ENCODE results near the gene SERBP1.

SERBP1 gene

GRCh38 chr1:67382292-67382691, 47.9 kb downstream of the SERBP1 start:
- WGBS (ENCODE audit: extremely low coverage, insufficient coverage, insufficient read length): no CpG with 5 or more reads among the region's 1 CpG
- Histone ChIP-seq H3K4me1 (ENCODE audit: control insufficient read depth in 1 of 2, insufficient read depth in 2 of 2, low read length in 2 of 2) (no peaks in the 10 kb centered on the region), H3K27me3 (ENCODE audit: insufficient read depth, low read length) (no peaks in the 10 kb centered on the region), H2AFZ (ENCODE audit: insufficient read depth, low read length, poor library complexity) (no peak overlapping the region), H3K14ac (ENCODE audit: low read length) (no peak overlapping the region), H2BK5ac (ENCODE audit: low read depth, low read length, poor library complexity) (no peak overlapping the region), H2AK5ac (ENCODE audit: low read length) (no peak overlapping the region), H3K9me3 (ENCODE audit: insufficient read depth, low read depth, low read length) (peaks cover 7% of the 10 kb centered on the region), H2BK12ac (ENCODE audit: low read length) (no peak overlapping the region), H3K79me2 (ENCODE audit: control insufficient read depth, insufficient read depth, low read length, poor library complexity) (no peaks in the 10 kb centered on the region), H3K4me3 (ENCODE audit: low read depth, low read length) (no peak overlapping the region), H3K18ac (ENCODE audit: low read length) (no peak overlapping the region), H3K27ac (ENCODE audit: low read depth, low read length) (no peak overlapping the region), H3K36me3 (ENCODE audit: control insufficient read depth in 1 of 2, insufficient read depth in 2 of 2, low read length in 2 of 2) (peaks cover 2 to 6% of the 10 kb centered on the region in 2 experiments), H3K79me1 (ENCODE audit: low read length) (no peaks in the 10 kb centered on the region), H3K4ac (ENCODE audit: low read depth, low read length) (no peak overlapping the region), H2BK120ac (ENCODE audit: insufficient read depth, low read length, poor library complexity) (no peak overlapping the region), H4K12ac (ENCODE audit: low read depth, low read length) (no peak overlapping the region), H3K4me2 (ENCODE audit: low read length) (no peak overlapping the region), H3K23ac (ENCODE audit: low read length) (no peak overlapping the region), H4K8ac (ENCODE audit: low read depth, low read length) (no peak overlapping the region), H3K9ac (ENCODE audit: low read length) (no peak overlapping the region), H4K91ac (ENCODE audit: low read depth, low read length) (no peak overlapping the region)
- no peak for DNase-seq

- Histone ChIP-seq H2BK12ac (ENCODE audit: low read length) (no peak overlapping the region), H2BK5ac (ENCODE audit: low read depth, low read length, poor library complexity) (no peak overlapping the region), H3K9me3 (ENCODE audit: insufficient read depth, low read depth, low read length) (peaks cover 7% of the 10 kb centered on the region), H3K9ac (ENCODE audit: low read length) (no peak overlapping the region), H3K4me2 (ENCODE audit: low read length) (no peak overlapping the region), H2AFZ (ENCODE audit: insufficient read depth, low read length, poor library complexity) (no peak overlapping the region), H3K27me3 (ENCODE audit: insufficient read depth, low read length) (no peaks in the 10 kb centered on the region), H3K14ac (ENCODE audit: low read length) (no peak overlapping the region), H3K4ac (ENCODE audit: low read depth, low read length) (no peak overlapping the region), H3K4me3 (ENCODE audit: low read depth, low read length) (no peak overlapping the region), H3K4me1 (ENCODE audit: control insufficient read depth in 1 of 2, insufficient read depth in 2 of 2, low read length in 2 of 2) (peaks cover 2 to 4% of the 10 kb centered on the region in 2 experiments), H3K23ac (ENCODE audit: low read length) (no peak overlapping the region), H3K79me1 (ENCODE audit: low read length) (no peaks in the 10 kb centered on the region), H3K79me2 (ENCODE audit: control insufficient read depth, insufficient read depth, low read length, poor library complexity) (no peaks in the 10 kb centered on the region), H4K91ac (ENCODE audit: low read depth, low read length) (no peak overlapping the region), H2BK120ac (ENCODE audit: insufficient read depth, low read length, poor library complexity) (no peak overlapping the region), H4K12ac (ENCODE audit: low read depth, low read length) (no peak overlapping the region), H3K36me3 (ENCODE audit: control insufficient read depth in 1 of 2, insufficient read depth in 2 of 2, low read length in 2 of 2) (peaks cover 2 to 6% of the 10 kb centered on the region in 2 experiments), H2AK5ac (ENCODE audit: low read length) (no peak overlapping the region), H3K18ac (ENCODE audit: low read length) (no peak overlapping the region), H4K8ac (ENCODE audit: low read depth, low read length) (no peak overlapping the region), H3K27ac (ENCODE audit: low read depth, low read length) (no peak overlapping the region)
- DNase-seq: no peak
- WGBS (ENCODE audit: extremely low coverage, insufficient coverage, insufficient read length): no CpG with 5 or more reads among the region's 4 CpGs
These were observed 49.0 kb downstream of the SERBP1 start for GRCh38 chr1:67381154-67381553.

GRCh38 chr1:67377253-67377652, 52.9 kb downstream of the SERBP1 start:
- H3K18ac ChIP-seq (ENCODE audit: low read length): no peak overlapping the region
- no peak overlapping the region for H3K9ac ChIP-seq (ENCODE audit: low read length)
- no peak overlapping the region for H2BK5ac ChIP-seq (ENCODE audit: low read depth, low read length, poor library complexity)
- H3K79me2 ChIP-seq (ENCODE audit: control insufficient read depth, insufficient read depth, low read length, poor library complexity): no peaks in the 10 kb centered on the region
- no peak overlapping the region for H3K4ac ChIP-seq (ENCODE audit: low read depth, low read length)
- no peak overlapping the region for H4K8ac ChIP-seq (ENCODE audit: low read depth, low read length)
- no peak overlapping the region for H3K4me3 ChIP-seq (ENCODE audit: low read depth, low read length)
- H3K36me3 ChIP-seq (ENCODE audit: control insufficient read depth in 1 of 2, insufficient read depth in 2 of 2, low read length in 2 of 2): no peaks in the 10 kb centered on the region
- no peak overlapping the region for H4K91ac ChIP-seq (ENCODE audit: low read depth, low read length)
- H2AFZ ChIP-seq (ENCODE audit: insufficient read depth, low read length, poor library complexity): no peak overlapping the region
- H3K4me1 ChIP-seq (ENCODE audit: control insufficient read depth in 1 of 2, insufficient read depth in 2 of 2, low read length in 2 of 2): peaks cover 5 to 8% of the 10 kb centered on the region in 2 experiments
- no peak overlapping the region for H3K4me2 ChIP-seq (ENCODE audit: low read length)
- no peak for DNase-seq
- H3K27ac ChIP-seq (ENCODE audit: low read depth, low read length): no peak overlapping the region
- H2BK12ac ChIP-seq (ENCODE audit: low read length): no peak overlapping the region
- no peaks in the 10 kb centered on the region for H3K27me3 ChIP-seq (ENCODE audit: insufficient read depth, low read length)
- H3K9me3 ChIP-seq (ENCODE audit: insufficient read depth, low read depth, low read length): no peaks in the 10 kb centered on the region
- H3K79me1 ChIP-seq (ENCODE audit: low read length): no peaks in the 10 kb centered on the region
- no peak overlapping the region for H2AK5ac ChIP-seq (ENCODE audit: low read length)
- no peak overlapping the region for H3K23ac ChIP-seq (ENCODE audit: low read length)
- no peak overlapping the region for H3K14ac ChIP-seq (ENCODE audit: low read length)
- no peak overlapping the region for H4K12ac ChIP-seq (ENCODE audit: low read depth, low read length)
- no peak overlapping the region for H2BK120ac ChIP-seq (ENCODE audit: insufficient read depth, low read length, poor library complexity)
- no CpG with 5 or more reads among the region's 1 CpG for WGBS (ENCODE audit: extremely low coverage, insufficient coverage, insufficient read length)

- H2BK120ac ChIP-seq (ENCODE audit: insufficient read depth, low read length, poor library complexity): no peak overlapping the region
- peak overlapping the region; percentile 13 for H3K4me2 ChIP-seq (ENCODE audit: low read length)
- H2AK5ac ChIP-seq (ENCODE audit: low read length): no peak overlapping the region
- no peak overlapping the region for H2BK5ac ChIP-seq (ENCODE audit: low read depth, low read length, poor library complexity)
- no peak overlapping the region for H2BK12ac ChIP-seq (ENCODE audit: low read length)
- H3K14ac ChIP-seq (ENCODE audit: low read length): no peak overlapping the region
- no peak overlapping the region for H3K4me3 ChIP-seq (ENCODE audit: low read depth, low read length)
- H3K79me1 ChIP-seq (ENCODE audit: low read length): no peaks in the 10 kb centered on the region
- no peak overlapping the region for H3K9ac ChIP-seq (ENCODE audit: low read length)
- H3K27me3 ChIP-seq (ENCODE audit: insufficient read depth, low read length): no peaks in the 10 kb centered on the region
- H3K23ac ChIP-seq (ENCODE audit: low read length): no peak overlapping the region
- no CpG with 5 or more reads among the region's 3 CpGs for WGBS (ENCODE audit: extremely low coverage, insufficient coverage, insufficient read length)
- no peak overlapping the region for H4K91ac ChIP-seq (ENCODE audit: low read depth, low read length)
- no peaks in the 10 kb centered on the region for H3K36me3 ChIP-seq (ENCODE audit: control insufficient read depth in 1 of 2, insufficient read depth in 2 of 2, low read length in 2 of 2)
- no peak overlapping the region for H2AFZ ChIP-seq (ENCODE audit: insufficient read depth, low read length, poor library complexity)
- H3K4ac ChIP-seq (ENCODE audit: low read depth, low read length): no peak overlapping the region
- no peak overlapping the region for H3K18ac ChIP-seq (ENCODE audit: low read length)
- no peak overlapping the region for H4K8ac ChIP-seq (ENCODE audit: low read depth, low read length)
- peaks cover 5 to 11% of the 10 kb centered on the region in 2 experiments for H3K4me1 ChIP-seq (ENCODE audit: control insufficient read depth in 1 of 2, insufficient read depth in 2 of 2, low read length in 2 of 2)
- H3K9me3 ChIP-seq (ENCODE audit: insufficient read depth, low read depth, low read length): no peaks in the 10 kb centered on the region
- no peak overlapping the region for H4K12ac ChIP-seq (ENCODE audit: low read depth, low read length)
- H3K27ac ChIP-seq (ENCODE audit: low read depth, low read length): no peak overlapping the region
- no peaks in the 10 kb centered on the region for H3K79me2 ChIP-seq (ENCODE audit: control insufficient read depth, insufficient read depth, low read length, poor library complexity)
- peak; percentile 90 to 95 for DNase-seq
These were observed 53.8 kb downstream of the SERBP1 start for GRCh38 chr1:67376381-67376780.

All from trophoblast cell (in vitro differentiated cells and primary cell).